ENCODE data around the gene BEST1.

BEST1 gene

DNA sequence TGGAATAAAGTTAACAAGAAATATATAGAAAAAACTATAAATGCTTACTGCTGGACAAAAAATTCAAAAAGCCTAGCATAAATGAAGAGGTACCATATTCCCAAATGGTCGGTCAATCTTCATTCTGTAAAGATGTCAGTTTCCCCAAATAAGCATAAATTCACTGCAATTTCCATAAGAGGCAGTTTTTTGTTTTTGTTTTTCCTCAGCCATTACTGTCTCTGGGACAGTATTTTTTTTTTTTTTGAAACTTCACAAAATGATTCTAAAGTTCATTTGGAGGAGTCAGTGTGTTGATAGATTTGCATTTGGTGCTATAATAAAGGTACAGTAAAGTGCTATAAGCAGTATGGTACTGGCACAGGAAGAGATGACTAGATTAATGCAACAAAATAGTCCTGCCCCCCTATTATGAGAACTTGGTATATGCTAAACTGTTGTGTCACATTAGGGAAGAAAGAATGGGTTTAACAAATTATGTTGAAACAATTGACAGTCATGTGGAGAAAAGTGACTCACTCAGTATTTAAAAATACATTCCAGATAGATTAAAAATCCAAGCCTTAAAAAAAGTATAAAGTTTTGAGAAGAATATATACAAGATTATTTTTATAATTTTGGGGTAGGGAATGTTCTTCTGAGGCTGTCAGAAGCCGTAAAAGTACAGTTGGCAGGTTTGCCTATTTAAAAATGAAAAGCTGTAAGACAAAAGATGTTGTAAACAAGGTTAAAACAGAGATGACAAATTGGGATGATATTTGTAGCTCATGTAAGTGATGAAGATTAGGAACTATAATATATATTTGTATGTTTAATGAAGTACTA is 19.9 kb downstream of the BEST1 start:
- TF ChIP-seq, protein P1, sequence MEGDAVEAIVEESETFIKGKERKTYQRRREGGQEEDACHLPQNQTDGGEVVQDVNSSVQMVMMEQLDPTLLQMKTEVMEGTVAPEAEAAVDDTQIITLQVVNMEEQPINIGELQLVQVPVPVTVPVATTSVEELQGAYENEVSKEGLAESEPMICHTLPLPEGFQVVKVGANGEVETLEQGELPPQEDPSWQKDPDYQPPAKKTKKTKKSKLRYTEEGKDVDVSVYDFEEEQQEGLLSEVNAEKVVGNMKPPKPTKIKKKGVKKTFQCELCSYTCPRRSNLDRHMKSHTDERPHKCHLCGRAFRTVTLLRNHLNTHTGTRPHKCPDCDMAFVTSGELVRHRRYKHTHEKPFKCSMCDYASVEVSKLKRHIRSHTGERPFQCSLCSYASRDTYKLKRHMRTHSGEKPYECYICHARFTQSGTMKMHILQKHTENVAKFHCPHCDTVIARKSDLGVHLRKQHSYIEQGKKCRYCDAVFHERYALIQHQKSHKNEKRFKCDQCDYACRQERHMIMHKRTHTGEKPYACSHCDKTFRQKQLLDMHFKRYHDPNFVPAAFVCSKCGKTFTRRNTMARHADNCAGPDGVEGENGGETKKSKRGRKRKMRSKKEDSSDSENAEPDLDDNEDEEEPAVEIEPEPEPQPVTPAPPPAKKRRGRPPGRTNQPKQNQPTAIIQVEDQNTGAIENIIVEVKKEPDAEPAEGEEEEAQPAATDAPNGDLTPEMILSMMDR (IDR thresholded peaks at IDR 0.05): no peak
- peaks cover 18% of the 10 kb centered on the region for H3K36me3 ChIP-seq
- H3K27ac ChIP-seq: peak overlapping the region; percentile 95
- H3K4me1 ChIP-seq (ENCODE audit: control insufficient read depth in 1 of 2, insufficient read depth in 1 of 2, low read depth in 1 of 2, low read length in 1 of 2): peaks cover 62 to 68% of the 10 kb centered on the region in 2 experiments
- H3K27me3 ChIP-seq: peaks cover 17% of the 10 kb centered on the region
- H3K9me3 ChIP-seq: peaks cover 1% of the 10 kb centered on the region
- peak overlapping the region; percentile 9 to 99 for H3K4me3 ChIP-seq (ENCODE audit: low read depth in 1 of 2, low read length in 1 of 2)

DNA sequence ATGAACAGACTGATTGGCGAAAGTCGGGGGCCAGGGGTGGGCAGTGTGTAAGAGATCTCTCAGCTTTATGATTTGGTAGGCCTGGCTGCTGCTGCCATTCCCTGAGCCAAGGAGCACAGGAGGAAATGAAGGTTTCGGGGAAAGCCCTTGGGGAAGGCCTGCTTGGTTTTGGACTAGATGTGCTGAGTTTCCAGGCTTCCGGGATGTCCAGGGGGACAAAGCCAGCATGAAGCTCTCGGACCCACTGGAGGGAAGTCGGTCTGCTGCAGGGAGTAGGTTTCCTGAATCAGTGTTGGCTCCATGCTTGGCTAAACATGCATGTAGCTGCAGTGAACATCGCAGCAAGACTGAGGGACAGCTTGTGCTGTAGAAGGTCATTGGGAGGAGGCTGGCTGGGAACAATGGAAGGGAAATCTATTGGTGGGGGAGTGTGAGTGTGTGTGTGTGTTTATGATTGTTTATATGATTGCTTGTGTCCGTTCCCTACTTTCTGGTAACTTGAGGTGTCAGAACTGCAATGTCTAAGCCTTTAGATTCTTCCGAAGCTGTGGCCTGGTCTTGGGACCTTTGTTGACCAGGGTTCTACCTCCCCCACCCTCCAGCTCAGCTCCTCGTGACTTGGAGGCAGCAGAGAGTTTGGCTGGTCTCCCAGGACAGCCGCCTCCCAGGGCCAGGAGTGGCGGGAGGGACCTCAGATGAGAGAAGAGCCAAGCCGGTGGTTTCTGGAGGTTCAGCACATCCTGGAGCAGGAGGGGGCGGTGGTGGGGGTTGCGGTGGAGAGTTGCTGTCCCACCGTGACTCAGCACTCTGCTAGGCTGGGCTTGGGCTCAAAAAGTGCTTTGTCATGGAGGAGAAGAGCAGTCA is 21.3 kb downstream of the BEST1 start:
- Histone ChIP-seq H3K4me3 (ENCODE audit: low read depth in 1 of 2, low read length in 1 of 2) (peak overlapping the region; percentile 57 to 99), H3K27ac (peak overlapping the region; percentile 95)
- TF ChIP-seq, protein P1 (IDR thresholded peaks at IDR 0.05): peak; percentile 28

GRCh38 chr11:61972112-61972671 is 22.0 kb downstream of the BEST1 start:
- Histone ChIP-seq H3K9me3 (no peaks in the 10 kb centered on the region), H3K36me3 (no peaks in the 10 kb centered on the region), H3K4me1 (ENCODE audit: control insufficient read depth in 1 of 2, insufficient read depth in 1 of 2, low read depth in 1 of 2, low read length in 1 of 2) (peaks cover 60 to 63% of the 10 kb centered on the region in 2 experiments), H3K4me3 (ENCODE audit: low read depth in 1 of 2, low read length in 1 of 2) (peak overlapping the region; percentile 57 to 99), H3K27ac (peak overlapping the region; percentile 95), H3K27me3 (peaks cover 38% of the 10 kb centered on the region)
- TF ChIP-seq, protein P1 (IDR thresholded peaks at IDR 0.05): no peak

More for the DNA sequence above, 21.3 kb downstream of the BEST1 start:
- Histone ChIP-seq H3K36me3 (peaks cover 3% of the 10 kb centered on the region), H3K27me3 (peaks cover 31% of the 10 kb centered on the region), H3K4me1 (ENCODE audit: control insufficient read depth in 1 of 2, insufficient read depth in 1 of 2, low read depth in 1 of 2, low read length in 1 of 2) (peaks cover 60 to 63% of the 10 kb centered on the region in 2 experiments), H3K9me3 (no peaks in the 10 kb centered on the region)

GRCh38 chr11:61972672-61973475 is 22.7 kb downstream of the BEST1 start:
- H3K4me3 ChIP-seq (ENCODE audit: low read depth in 1 of 2, low read length in 1 of 2): peak overlapping the region; percentile 57 to 99
- peaks cover 60 to 63% of the 10 kb centered on the region in 2 experiments for H3K4me1 ChIP-seq (ENCODE audit: control insufficient read depth in 1 of 2, insufficient read depth in 1 of 2, low read depth in 1 of 2, low read length in 1 of 2)
- TF ChIP-seq, protein P1 (IDR thresholded peaks at IDR 0.05): no peak

More at GRCh38 chr11:61972672-61973475, 22.7 kb downstream of the BEST1 start:
- Histone ChIP-seq H3K27me3 (peaks cover 45% of the 10 kb centered on the region), H3K36me3 (no peaks in the 10 kb centered on the region), H3K27ac (peak overlapping the region; percentile 95), H3K9me3 (no peaks in the 10 kb centered on the region)
